NCI-H1694 (cell line): ENCODE data around the gene BAIAP2.
A peak's percentile ranks its signal among the peaks of the same experiment; 100 is the strongest.

Experiments
- DNase-seq: peaks from one replicate; lab custom pipeline; 2025; lab: John Stamatoyannopoulos, UW

Gene BAIAP2

GRCh38 chr17:81126281-81127132 is 91.6 kb downstream of the BAIAP2 start:
- DNase-seq = no peak

- no peak for DNase-seq
Measured at GRCh38 chr17:81127133-81127455, 92.1 kb downstream of the BAIAP2 start.

GRCh38 chr17:81127526-81128177 is 92.7 kb downstream of the BAIAP2 start:
- no peak for DNase-seq

- no peak for DNase-seq
Measured at GRCh38 chr17:81128338-81128737, 93.4 kb downstream of the BAIAP2 start.

GRCh38 chr17:81128774-81129173 is 93.8 kb downstream of the BAIAP2 start:
- no peak for DNase-seq

- DNase-seq = no peak
Measured at GRCh38 chr17:81129289-81129688, 94.3 kb downstream of the BAIAP2 start.

GRCh38 chr17:81129711-81130367 is 94.9 kb downstream of the BAIAP2 start:
- DNase-seq = no peak

- no peak for DNase-seq
Measured at GRCh38 chr17:81130385-81131361, 95.7 kb downstream of the BAIAP2 start.

GRCh38 chr17:81131486-81132196 is 96.7 kb downstream of the BAIAP2 start:
- DNase-seq = no peak

GRCh38 chr17:81132197-81132540 is 97.2 kb downstream of the BAIAP2 start:
- DNase-seq = no peak

- no peak for DNase-seq
Measured at GRCh38 chr17:81132770-81133723, 98.1 kb downstream of the BAIAP2 start.

- DNase-seq = no peak
Measured at GRCh38 chr17:81134064-81134781, 99.3 kb downstream of the BAIAP2 start.

GRCh38 chr17:81135505-81136278 is 100.7 kb downstream of the BAIAP2 start:
- DNase-seq = peak; percentile 92

- no peak for DNase-seq
Measured at GRCh38 chr17:81136366-81136765, 101.4 kb downstream of the BAIAP2 start.

GRCh38 chr17:81137248-81137647 is 102.3 kb downstream of the BAIAP2 start:
- DNase-seq = no peak

GRCh38 chr17:81138083-81138482 is 103.1 kb downstream of the BAIAP2 start:
- DNase-seq = no peak

GRCh38 chr17:81138500-81138899 is 103.5 kb downstream of the BAIAP2 start:
- no peak for DNase-seq

GRCh38 chr17:81139428-81139827 is 104.5 kb downstream of the BAIAP2 start:
- DNase-seq = no peak

- no peak for DNase-seq
Measured at GRCh38 chr17:81140018-81140417, 105.1 kb downstream of the BAIAP2 start.
